Measurements from ENCODE around the gene GCH1.

The GCH1 gene

GRCh38 chr14:54857830-54858269 is 44.8 kb downstream of the GCH1 start:
- no peak for DNase-seq

- no peak for DNase-seq
Measured at GRCh38 chr14:54856152-54856551, 46.5 kb downstream of the GCH1 start.

GRCh38 chr14:54854181-54854580 is 48.4 kb downstream of the GCH1 start:
- DNase-seq, result no peak

- no peak for DNase-seq
Measured at GRCh38 chr14:54853339-54853738, 49.3 kb downstream of the GCH1 start.

- no peak for DNase-seq
Measured at GRCh38 chr14:54852215-54852614, 50.4 kb downstream of the GCH1 start.

GRCh38 chr14:54848910-54849309 is 53.7 kb downstream of the GCH1 start:
- DNase-seq, result no peak

GRCh38 chr14:54845641-54846040 is 57.0 kb downstream of the GCH1 start:
- DNase-seq, result no peak

- no peak for DNase-seq
Measured at GRCh38 chr14:54844479-54844878, 58.1 kb downstream of the GCH1 start.

- DNase-seq, result no peak
Measured at GRCh38 chr14:54840798-54841197, 61.8 kb downstream of the GCH1 start.

- no peak for DNase-seq
Measured at GRCh38 chr14:54840336-54840735, 62.3 kb downstream of the GCH1 start.

- DNase-seq, result no peak
Measured at GRCh38 chr14:54839701-54840119, 62.9 kb downstream of the GCH1 start.

GRCh38 chr14:54838931-54839512 is 63.6 kb downstream of the GCH1 start:
- no peak for DNase-seq

- no peak for DNase-seq
Measured at GRCh38 chr14:54837508-54838149, 65.0 kb downstream of the GCH1 start.

- DNase-seq, result no peak
Measured at GRCh38 chr14:54836231-54836630, 66.4 kb downstream of the GCH1 start.

- no peak for DNase-seq
Measured at GRCh38 chr14:54834727-54835126, 67.9 kb downstream of the GCH1 start.

GRCh38 chr14:54834081-54834480 is 68.5 kb downstream of the GCH1 start:
- DNase-seq, result no peak

- no peak for DNase-seq
Measured at GRCh38 chr14:54830650-54831049, 72.0 kb downstream of the GCH1 start.

GRCh38 chr14:54829486-54830224 is 73.0 kb downstream of the GCH1 start:
- DNase-seq, result no peak

- DNase-seq, result no peak
Measured at GRCh38 chr14:54828037-54828436, 74.6 kb downstream of the GCH1 start.

GRCh38 chr14:54823757-54824549 is 78.7 kb downstream of the GCH1 start:
- no peak for DNase-seq

- no peak for DNase-seq
Measured at GRCh38 chr14:54822685-54823084, 79.9 kb downstream of the GCH1 start.

GRCh38 chr14:54818201-54819133 is 84.2 kb downstream of the GCH1 start:
- no peak for DNase-seq
